Activated naive CD4-positive, alpha-beta T cell treated with anti-CD3 and anti-CD28 coated beads, Interleukin-2, amount 10 ng/mL, durations not matched to agents 7 days and 5 days (primary cell): ENCODE data around the gene BST1.
A peak's percentile ranks its signal among the peaks of the same experiment; 100 is the strongest.

Experiments
- CTCF ChIA-PET: fragments of 350-600 bp; sonication (Branson Sonifier 250); formaldehyde crosslinking; loops from one replicate; lab custom pipeline; 2021; ENCODE audit warnings: antibody characterized with exemption; lab: Charles Lee
- DNase-seq: peaks from one replicate; pipeline ENCODE4 v3.0.0-alpha.2; 2020
- H3K27ac Mint-ChIP-seq: one replicate; pipeline ENCODE4 v1.8.0; 2021; ENCODE audit warnings: mild to moderate bottlenecking, moderate library complexity, mixed read lengths
- H3K27me3 Mint-ChIP-seq: one replicate; pipeline ENCODE4 v1.8.0; 2021; ENCODE audit warnings: mild to moderate bottlenecking, mixed read lengths
- H3K36me3 Mint-ChIP-seq: one replicate; pipeline ENCODE4 v1.8.0; 2021; ENCODE audit warnings: mixed read lengths
- H3K4me1 Mint-ChIP-seq: one replicate; pipeline ENCODE4 v1.8.0; 2021; ENCODE audit warnings: mixed read lengths
- H3K4me3 Mint-ChIP-seq: one replicate; pipeline ENCODE4 v1.8.0; 2021; ENCODE audit warnings: mild to moderate bottlenecking, moderate library complexity, mixed read lengths
- H3K9me3 Mint-ChIP-seq: one replicate; pipeline ENCODE4 v1.8.0; 2021; ENCODE audit warnings: mixed read lengths

The BST1 gene

DNA sequence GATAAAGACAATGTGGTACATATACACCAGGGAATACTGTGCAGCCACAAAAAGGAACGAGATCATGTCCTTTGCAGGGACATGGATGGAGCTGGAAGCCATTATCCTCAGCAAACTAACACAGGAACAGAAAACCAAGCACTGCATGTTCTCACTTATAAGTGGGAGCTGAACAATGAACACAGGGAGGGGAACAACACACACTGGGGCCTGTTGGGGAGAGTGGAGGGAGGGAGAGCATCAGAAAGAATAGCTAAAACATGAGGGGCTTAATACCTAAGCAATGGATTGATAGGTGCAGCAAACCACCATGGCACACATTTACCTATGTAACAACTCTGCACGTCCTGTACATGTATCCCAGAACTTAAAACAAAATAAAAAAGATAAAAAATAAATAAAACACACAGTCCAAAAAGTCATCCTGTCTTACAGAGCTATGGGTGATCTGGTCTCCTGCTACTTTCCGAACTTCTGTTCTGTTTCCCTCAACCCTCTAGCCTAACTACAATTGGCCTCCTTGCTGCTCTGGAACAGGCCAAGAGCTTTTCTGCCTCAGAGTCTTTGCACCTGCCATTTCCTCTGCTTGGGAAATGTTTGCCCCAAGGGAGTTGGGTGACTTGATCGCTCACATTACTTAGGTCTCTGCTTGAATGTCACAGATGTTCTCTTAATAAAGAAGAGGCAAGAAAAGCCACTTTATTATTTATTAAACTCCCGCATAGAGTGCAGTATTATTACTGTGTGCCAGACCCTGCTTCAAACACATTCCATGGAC, 74.2 kb downstream of the BST1 start:
- peaks cover 48% of the 10 kb centered on the region for H3K36me3 Mint-ChIP-seq
- CTCF ChIA-PET, result interaction anchor here (0.8 to 2.1 kb wide), 6 partner anchors 8 to 23 kb away, joined by 3 to 15 read pairs (median 4); no protein-coding TSS in a partner anchor
- no peaks in the 10 kb centered on the region for H3K9me3 Mint-ChIP-seq
- H3K4me1 Mint-ChIP-seq, result peaks cover 69% of the 10 kb centered on the region
- DNase-seq, result no peak
- H3K4me3 Mint-ChIP-seq, result peak overlapping the region; percentile 85
- no peak overlapping the region for H3K27ac Mint-ChIP-seq
- H3K27me3 Mint-ChIP-seq, result peaks cover 28% of the 10 kb centered on the region

DNA sequence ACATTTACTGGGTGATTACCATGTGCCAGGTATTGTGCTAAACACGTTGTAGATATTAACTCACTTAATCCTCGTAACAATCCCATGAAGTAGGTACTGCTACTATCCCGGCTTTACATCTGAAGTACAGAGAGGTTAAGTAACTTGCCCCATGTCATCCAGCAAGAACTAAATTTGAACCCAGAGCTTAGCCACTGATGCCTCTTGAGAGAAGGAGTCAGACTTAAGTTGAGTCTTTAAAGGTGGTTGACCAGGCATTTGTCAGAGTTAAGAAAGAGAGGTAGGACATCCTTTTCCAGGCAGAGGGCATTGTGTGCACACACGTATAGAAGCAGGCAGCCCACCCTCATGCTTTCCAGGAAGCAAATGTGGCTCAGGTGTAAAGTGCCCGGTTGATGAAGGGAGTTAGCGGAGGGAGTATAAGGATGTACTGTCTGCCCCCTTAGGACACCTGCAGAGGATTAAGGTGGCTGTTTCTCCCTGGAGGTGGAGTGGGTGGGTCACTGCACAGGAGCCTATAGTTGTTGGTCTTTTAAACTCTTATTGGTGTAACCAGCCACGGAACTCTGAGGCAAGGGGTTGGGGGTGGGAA, 74.9 kb downstream of the BST1 start:
- DNase-seq, result no peak
- Mint-ChIP-seq H3K36me3 (peaks cover 51% of the 10 kb centered on the region), H3K9me3 (no peaks in the 10 kb centered on the region), H3K27me3 (peaks cover 24% of the 10 kb centered on the region), H3K4me1 (peaks cover 69% of the 10 kb centered on the region), H3K4me3 (peak overlapping the region; percentile 85), H3K27ac (peak overlapping the region; percentile 90)
- CTCF ChIA-PET, result interaction anchor here (0.8 to 2.1 kb wide), 4 partner anchors 8 to 21 kb away, joined by 3 to 15 read pairs (median 5); no protein-coding TSS in a partner anchor

DNA sequence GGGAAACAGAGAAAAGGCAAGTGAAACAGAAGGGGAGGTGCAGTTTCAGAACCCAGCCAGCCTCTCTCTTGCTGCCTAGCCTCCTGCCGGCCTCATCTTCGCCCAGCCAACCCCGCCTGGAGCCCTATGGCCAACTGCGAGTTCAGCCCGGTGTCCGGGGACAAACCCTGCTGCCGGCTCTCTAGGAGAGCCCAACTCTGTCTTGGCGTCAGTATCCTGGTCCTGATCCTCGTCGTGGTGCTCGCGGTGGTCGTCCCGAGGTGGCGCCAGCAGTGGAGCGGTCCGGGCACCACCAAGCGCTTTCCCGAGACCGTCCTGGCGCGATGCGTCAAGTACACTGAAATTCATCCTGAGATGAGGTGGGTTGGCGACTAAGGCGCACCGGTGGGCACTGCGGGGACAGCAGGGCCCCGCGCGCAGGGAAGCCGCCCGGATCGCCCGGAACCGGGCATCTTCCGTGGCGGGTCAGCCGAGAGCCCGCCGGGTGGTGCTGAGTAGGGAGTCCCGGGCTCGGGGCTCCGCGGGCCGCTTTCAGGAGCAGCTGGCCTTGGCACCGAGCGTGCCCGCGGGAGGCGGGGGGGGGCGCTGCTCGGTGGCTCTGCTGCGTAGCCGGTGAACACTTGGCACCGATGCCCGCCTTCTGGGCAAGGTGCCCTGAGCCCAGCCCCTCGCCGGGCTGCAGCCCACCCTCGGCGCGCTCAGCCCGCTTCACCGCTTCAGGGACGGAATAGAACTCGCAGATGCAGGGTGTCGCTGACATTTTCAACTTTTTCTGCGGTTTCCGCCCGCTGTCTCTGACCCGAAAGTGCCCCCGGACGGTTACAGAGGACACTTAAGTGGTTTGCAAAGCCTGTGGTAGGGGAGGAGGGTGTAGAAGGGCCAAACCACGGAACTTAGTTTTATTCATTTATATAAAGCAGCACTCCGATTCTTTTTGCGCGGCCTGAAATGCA, 75.7 kb downstream of the BST1 start, which contains the start of gene CD38:
Gene CD38, plus strand, starts transcription at position 40 of the 953 bp plus-strand sequence. Its CDS starts 87 bp downstream, at position 127.
- Mint-ChIP-seq H3K27ac (peak within 1 kb of the TSS; percentile 90), H3K27me3 (peaks cover 20% of the 10 kb centered on the region), H3K4me1 (peaks cover 71% of the 10 kb centered on the region), H3K4me3 (peak within 1 kb of the TSS; percentile 85), H3K9me3 (no peaks in the 10 kb centered on the region), H3K36me3 (peaks cover 54% of the 10 kb centered on the region)
- CTCF ChIA-PET, result interaction anchor here (1.5 to 2.5 kb wide), 4 partner anchors 12 to 24 kb away, joined by 5 to 15 read pairs (median 10); no protein-coding TSS in a partner anchor
- peak; percentile 79 for DNase-seq

DNA sequence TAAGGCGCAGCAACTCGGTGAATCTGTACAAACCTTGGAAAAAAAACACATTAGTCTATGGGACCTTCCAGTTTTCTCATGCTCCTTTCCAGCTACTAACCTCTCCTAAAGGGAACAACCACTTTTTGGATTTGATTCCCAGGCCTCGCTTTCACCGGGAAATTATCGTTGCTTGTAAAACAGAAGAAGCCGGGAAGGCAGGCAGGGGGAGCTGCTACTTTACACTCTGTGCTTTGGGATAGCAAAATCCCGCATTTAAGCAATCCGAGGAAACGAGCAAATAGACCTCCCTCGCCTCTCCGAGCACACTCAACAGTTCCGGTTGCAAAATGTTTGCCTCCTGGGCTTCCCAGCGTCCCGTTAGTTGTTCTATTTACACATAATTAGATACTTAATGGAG, 76.4 kb downstream of the BST1 start:
- Mint-ChIP-seq H3K36me3 (peaks cover 61% of the 10 kb centered on the region), H3K27ac (peak overlapping the region; percentile 83), H3K9me3 (no peaks in the 10 kb centered on the region), H3K27me3 (peaks cover 18% of the 10 kb centered on the region), H3K4me3 (peak overlapping the region; percentile 85), H3K4me1 (peaks cover 72% of the 10 kb centered on the region)
- peak; percentile 25 for DNase-seq
- CTCF ChIA-PET, result interaction anchor here (1.1 to 2.5 kb wide), 8 partner anchors 8 to 47 kb away, joined by 3 to 15 read pairs (median 4); no protein-coding TSS in a partner anchor

DNA sequence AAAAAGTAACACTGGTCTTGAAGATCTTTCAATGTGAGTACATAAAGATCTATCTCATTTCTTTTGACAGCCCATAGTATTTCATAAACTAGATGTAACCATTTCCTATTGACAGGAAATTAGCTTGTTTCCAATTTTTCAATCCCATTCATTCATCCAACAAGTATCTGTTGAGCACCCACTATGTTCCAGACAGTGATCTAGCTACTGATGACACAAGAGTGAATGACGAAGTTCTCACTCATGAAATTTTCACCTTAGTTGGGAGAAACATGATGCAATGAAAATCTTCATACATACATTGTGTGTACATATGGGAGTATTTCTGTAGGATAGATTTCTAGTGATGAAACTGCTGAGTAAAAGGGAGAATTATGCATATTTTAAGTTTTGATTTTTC, 76.9 kb downstream of the BST1 start:
- H3K36me3 Mint-ChIP-seq, result peaks cover 66% of the 10 kb centered on the region
- no peak for DNase-seq

DNA sequence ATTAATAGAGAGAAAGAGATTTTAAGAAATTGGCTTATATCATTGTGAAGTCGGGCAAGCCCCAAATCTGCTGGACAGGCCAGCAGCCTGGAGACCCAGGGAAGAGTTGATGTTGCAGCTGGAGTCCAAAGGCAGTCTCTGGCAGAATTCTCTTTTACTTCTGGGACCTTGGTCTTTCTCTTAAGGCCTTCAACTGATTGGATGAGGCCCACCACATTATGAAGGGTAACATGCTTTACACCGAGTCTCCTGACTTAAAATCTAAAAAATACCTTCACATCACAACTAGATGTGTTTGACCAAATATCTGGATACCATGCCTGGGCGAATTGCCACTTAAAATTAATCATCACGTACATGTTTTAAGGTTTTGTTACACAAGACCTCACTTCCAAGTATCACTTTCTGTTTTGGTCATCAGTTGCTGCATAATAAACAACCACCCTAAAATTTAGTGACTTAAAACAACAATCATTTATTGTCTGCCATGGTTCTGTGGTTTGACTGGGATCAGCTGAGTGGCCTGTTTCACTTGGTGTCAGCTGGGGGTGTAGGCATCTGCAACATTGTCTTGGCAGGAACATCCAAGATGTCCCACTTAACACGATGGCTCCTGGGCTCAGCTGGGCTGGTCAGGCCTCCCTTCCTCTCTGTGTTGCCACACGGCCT, 78.7 kb downstream of the BST1 start:
- peak overlapping the region; percentile 67 for H3K27ac Mint-ChIP-seq
- peak; percentile 52 for DNase-seq
- H3K4me3 Mint-ChIP-seq, result peak overlapping the region; percentile 56
- peaks cover 80% of the 10 kb centered on the region for H3K4me1 Mint-ChIP-seq
- H3K9me3 Mint-ChIP-seq, result peaks cover 6% of the 10 kb centered on the region
- peaks cover 3% of the 10 kb centered on the region for H3K27me3 Mint-ChIP-seq
- CTCF ChIA-PET, result interaction anchor here (0.8 to 2.0 kb wide), 5 partner anchors 18 to 101 kb away, joined by 3 to 6 read pairs (median 5); no protein-coding TSS in a partner anchor
- H3K36me3 Mint-ChIP-seq, result peaks cover 75% of the 10 kb centered on the region

More for the DNA sequence above, 76.9 kb downstream of the BST1 start:
- Mint-ChIP-seq H3K27me3 (peaks cover 13% of the 10 kb centered on the region), H3K9me3 (no peaks in the 10 kb centered on the region), H3K27ac (peak overlapping the region; percentile 83), H3K4me3 (peak overlapping the region; percentile 85), H3K4me1 (peaks cover 75% of the 10 kb centered on the region)
- CTCF ChIA-PET, result interaction anchor here (0.8 to 2.5 kb wide), 9 partner anchors 9 to 48 kb away, joined by 3 to 15 read pairs (median 5); no protein-coding TSS in a partner anchor
